Measurements from ENCODE around the gene IL21R.

The IL21R gene

DNA sequence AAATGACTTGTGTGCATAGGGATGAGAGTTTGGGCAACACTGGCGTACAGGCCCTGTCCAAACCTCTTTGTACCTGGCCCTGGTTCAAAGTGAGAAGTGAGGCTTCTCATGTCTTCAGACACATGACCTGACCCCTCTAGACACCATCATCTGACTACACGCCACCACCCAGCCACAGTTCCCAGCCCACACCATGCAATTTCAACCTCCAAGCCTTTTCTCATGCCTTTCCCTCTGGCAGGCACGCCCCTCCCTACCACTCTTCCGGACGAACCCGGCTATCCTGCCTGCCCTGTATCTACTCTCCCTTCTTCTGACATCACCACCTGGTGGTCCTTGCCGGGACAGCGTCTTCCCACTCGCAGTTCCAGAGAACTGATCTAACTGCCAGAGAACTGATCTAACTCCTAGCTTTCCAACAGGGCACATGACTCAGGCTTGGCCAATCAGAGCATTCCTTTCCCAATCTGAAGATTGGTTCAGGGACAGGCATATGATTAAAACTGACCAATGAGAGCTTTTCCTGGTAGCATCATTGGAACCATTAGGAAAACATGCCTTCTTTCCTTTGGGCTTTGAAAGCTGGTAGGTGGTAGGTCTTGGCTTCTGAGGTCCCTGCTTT is 27.1 kb upstream of the IL21R start:
- Histone ChIP-seq H2AFZ (ENCODE audit: low read length) (peak overlapping the region; percentile 54), H3K9me2 (replicated peaks; ENCODE audit: insufficient read depth, low read length) (no peaks in the 10 kb centered on the region), H3K27me3 (replicated peaks; ENCODE audit: insufficient read depth, low read length) (peaks cover 12% of the 10 kb centered on the region; the same call in 1 of the 2 replicates), H3K9me3 (replicated peaks; ENCODE audit: insufficient read depth, low read length) (no peaks in the 10 kb centered on the region), H4K20me1 (ENCODE audit: insufficient read depth, low read length) (no peaks in the 10 kb centered on the region), H3K4me3 (ENCODE audit: low read length) (peak overlapping the region; percentile 51), H3K4me1 (ENCODE audit: low read length) (peaks cover 30% of the 10 kb centered on the region), H3K9ac (ENCODE audit: low read length) (peak overlapping the region; percentile 34; the same call in 1 of the 2 replicates), H3K36me3 (replicated peaks; ENCODE audit: insufficient read depth, low read length) (no peaks in the 10 kb centered on the region), H3F3A (ENCODE audit: insufficient read depth, low read length) (peaks cover 29% of the 10 kb centered on the region), H3K4me2 (ENCODE audit: low read depth, low read length) (peak overlapping the region; percentile 46), H3K79me2 (ENCODE audit: low read length) (no peaks in the 10 kb centered on the region), H3K27ac (ENCODE audit: low read length) (peak overlapping the region; percentile 72)
- peak; percentile 35 for DNase-seq
- TF ChIP-seq EZH2 (optimal IDR thresholded peaks at IDR 0.05; ENCODE audit: low read depth, low read length) = no peak
- TF ChIP-seq, protein P1, sequence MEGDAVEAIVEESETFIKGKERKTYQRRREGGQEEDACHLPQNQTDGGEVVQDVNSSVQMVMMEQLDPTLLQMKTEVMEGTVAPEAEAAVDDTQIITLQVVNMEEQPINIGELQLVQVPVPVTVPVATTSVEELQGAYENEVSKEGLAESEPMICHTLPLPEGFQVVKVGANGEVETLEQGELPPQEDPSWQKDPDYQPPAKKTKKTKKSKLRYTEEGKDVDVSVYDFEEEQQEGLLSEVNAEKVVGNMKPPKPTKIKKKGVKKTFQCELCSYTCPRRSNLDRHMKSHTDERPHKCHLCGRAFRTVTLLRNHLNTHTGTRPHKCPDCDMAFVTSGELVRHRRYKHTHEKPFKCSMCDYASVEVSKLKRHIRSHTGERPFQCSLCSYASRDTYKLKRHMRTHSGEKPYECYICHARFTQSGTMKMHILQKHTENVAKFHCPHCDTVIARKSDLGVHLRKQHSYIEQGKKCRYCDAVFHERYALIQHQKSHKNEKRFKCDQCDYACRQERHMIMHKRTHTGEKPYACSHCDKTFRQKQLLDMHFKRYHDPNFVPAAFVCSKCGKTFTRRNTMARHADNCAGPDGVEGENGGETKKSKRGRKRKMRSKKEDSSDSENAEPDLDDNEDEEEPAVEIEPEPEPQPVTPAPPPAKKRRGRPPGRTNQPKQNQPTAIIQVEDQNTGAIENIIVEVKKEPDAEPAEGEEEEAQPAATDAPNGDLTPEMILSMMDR (IDR thresholded peaks at IDR 0.05; ENCODE audit: low read length) = peak; percentile 52

DNA sequence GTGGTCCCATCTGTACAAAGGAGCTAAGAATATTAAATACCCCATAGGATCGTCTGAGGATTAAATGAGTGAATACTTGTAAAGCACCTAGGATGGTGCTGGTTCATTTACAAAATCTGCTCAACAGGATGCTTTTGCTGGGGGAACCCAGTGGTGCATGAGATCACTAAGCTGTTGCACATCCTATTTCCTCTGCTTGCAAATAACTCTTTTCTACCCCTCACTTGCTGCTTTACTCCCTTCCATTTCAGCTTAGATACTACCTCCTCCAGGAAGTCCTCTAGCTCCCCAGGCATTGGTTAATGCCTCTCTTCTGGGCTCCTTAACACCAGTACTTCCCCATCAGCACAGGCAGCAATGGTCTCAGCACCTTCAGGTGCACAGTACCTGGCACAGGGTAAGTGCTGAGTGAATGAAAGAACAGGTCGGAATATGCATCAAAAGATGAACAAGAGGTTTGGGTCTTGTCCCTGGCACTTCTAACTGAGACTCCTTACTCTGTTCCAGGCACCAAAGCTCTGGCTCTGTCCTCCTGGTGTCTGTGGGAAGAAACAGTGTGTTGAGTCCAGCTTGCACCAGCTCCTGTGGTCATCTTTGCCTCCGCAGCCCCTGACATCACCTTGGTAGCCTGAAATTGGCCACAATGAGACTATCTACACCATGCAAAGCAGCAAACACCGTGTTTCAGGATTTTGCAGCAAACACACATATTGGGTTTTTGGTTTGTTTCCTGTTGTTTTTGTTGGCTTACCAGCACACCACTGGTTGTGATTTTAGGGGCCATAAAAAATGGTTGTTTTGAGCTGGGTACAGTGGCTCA is 24.1 kb upstream of the IL21R start:
- H3K27ac ChIP-seq (ENCODE audit: low read length) = no peak overlapping the region
- H3K9ac ChIP-seq (ENCODE audit: low read length) = no peak overlapping the region
- H3K4me1 ChIP-seq (ENCODE audit: low read length) = peaks cover 35% of the 10 kb centered on the region
- peaks cover 23% of the 10 kb centered on the region for H3F3A ChIP-seq (ENCODE audit: insufficient read depth, low read length)
- no peaks in the 10 kb centered on the region for H3K36me3 ChIP-seq (replicated peaks; ENCODE audit: insufficient read depth, low read length)
- no peak overlapping the region for H3K4me3 ChIP-seq (ENCODE audit: low read length)
- no peak for DNase-seq
- no peaks in the 10 kb centered on the region for H3K79me2 ChIP-seq (ENCODE audit: low read length)
- no peaks in the 10 kb centered on the region for H3K9me3 ChIP-seq (replicated peaks; ENCODE audit: insufficient read depth, low read length)
- TF ChIP-seq, protein P1 (IDR thresholded peaks at IDR 0.05; ENCODE audit: low read length) = no peak
- TF ChIP-seq EZH2 (optimal IDR thresholded peaks at IDR 0.05; ENCODE audit: low read depth, low read length) (no peak), EZH2phosphoT487 (IDR thresholded peaks at IDR 0.05; ENCODE audit: low read length) (no peak)
- H3K9me2 ChIP-seq (replicated peaks; ENCODE audit: insufficient read depth, low read length) = no peaks in the 10 kb centered on the region
- H3K27me3 ChIP-seq (replicated peaks; ENCODE audit: insufficient read depth, low read length) = no peaks in the 10 kb centered on the region
- H4K20me1 ChIP-seq (ENCODE audit: insufficient read depth, low read length) = no peaks in the 10 kb centered on the region
- H2AFZ ChIP-seq (ENCODE audit: low read length) = no peak overlapping the region
- H3K4me2 ChIP-seq (ENCODE audit: low read depth, low read length) = no peak overlapping the region

DNA sequence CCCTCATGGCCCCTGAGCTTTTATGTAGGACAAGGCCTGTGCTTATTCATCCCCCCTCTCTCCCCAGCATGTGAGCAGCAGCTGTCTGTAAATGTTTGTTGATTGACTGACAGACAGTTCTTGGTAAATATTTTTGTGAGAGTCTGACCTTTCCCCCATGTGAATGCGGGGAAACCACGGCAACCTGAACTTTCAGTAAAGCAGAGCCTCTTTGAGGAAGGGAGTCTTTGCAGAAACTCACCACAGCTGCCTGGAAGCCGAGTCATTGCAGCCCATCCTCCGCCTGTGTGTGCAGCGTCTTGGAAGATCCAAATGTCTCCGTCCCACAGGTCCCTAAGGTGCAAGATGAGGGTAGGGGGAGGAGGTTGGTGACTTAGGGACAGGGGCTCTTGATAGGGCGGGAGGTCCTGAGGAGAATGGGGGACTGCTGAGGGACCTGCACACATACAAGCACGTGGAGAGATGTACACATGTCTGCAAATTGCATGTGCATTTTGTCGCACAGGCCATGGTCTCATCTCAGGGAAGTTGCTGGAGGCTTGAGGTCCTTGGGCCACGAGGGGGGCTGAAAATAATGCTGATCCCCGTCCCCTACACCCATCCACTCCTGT is 23.0 kb upstream of the IL21R start:
- no peaks in the 10 kb centered on the region for H4K20me1 ChIP-seq (ENCODE audit: insufficient read depth, low read length)
- DNase-seq = no peak
- no peak overlapping the region for H3K4me2 ChIP-seq (ENCODE audit: low read depth, low read length)
- H3K4me3 ChIP-seq (ENCODE audit: low read length) = no peak overlapping the region
- no peak overlapping the region for H3K27ac ChIP-seq (ENCODE audit: low read length)
- H3K36me3 ChIP-seq (replicated peaks; ENCODE audit: insufficient read depth, low read length) = no peaks in the 10 kb centered on the region
- H3K9me3 ChIP-seq (replicated peaks; ENCODE audit: insufficient read depth, low read length) = no peaks in the 10 kb centered on the region
- peaks cover 13% of the 10 kb centered on the region for H3F3A ChIP-seq (ENCODE audit: insufficient read depth, low read length)
- TF ChIP-seq, protein P1 (IDR thresholded peaks at IDR 0.05; ENCODE audit: low read length) = no peak
- no peak for TF ChIP-seq EZH2 (optimal IDR thresholded peaks at IDR 0.05; ENCODE audit: low read depth, low read length)
- TF ChIP-seq EZH2phosphoT487 (IDR thresholded peaks at IDR 0.05; ENCODE audit: low read length) = no peak
- no peaks in the 10 kb centered on the region for H3K9me2 ChIP-seq (replicated peaks; ENCODE audit: insufficient read depth, low read length)
- H2AFZ ChIP-seq (ENCODE audit: low read length) = no peak overlapping the region
- H3K9ac ChIP-seq (ENCODE audit: low read length) = no peak overlapping the region
- H3K4me1 ChIP-seq (ENCODE audit: low read length) = peaks cover 30% of the 10 kb centered on the region
- H3K79me2 ChIP-seq (ENCODE audit: low read length) = no peaks in the 10 kb centered on the region
- H3K27me3 ChIP-seq (replicated peaks; ENCODE audit: insufficient read depth, low read length) = no peaks in the 10 kb centered on the region

All from MM.1S (cell line).